HG03460 (cell line): ENCODE data around the gene NPHP3.

ENCODE experiments used
- ATAC-seq: cut with Tn5 transposase; IDR thresholded peaks from one replicate; pipeline ENCODE4 v1.9.1; 2021; ENCODE audit not compliant: unreplicated experiment

NPHP3 gene

GRCh38 chr3:132703733-132704132 is 18.5 kb downstream of the NPHP3 start:
- ATAC-seq = no peak

GRCh38 chr3:132695422-132695821 is 26.8 kb downstream of the NPHP3 start:
- ATAC-seq = no peak

GRCh38 chr3:132694991-132695390 is 27.2 kb downstream of the NPHP3 start:
- ATAC-seq = no peak

- no peak for ATAC-seq
These were observed 32.2 kb downstream of the NPHP3 start for GRCh38 chr3:132690040-132690439.

- ATAC-seq = no peak
These were observed 40.0 kb downstream of the NPHP3 start for GRCh38 chr3:132682201-132682600.

GRCh38 chr3:132681421-132681820 is 40.8 kb downstream of the NPHP3 start:
- no peak for ATAC-seq

GRCh38 chr3:132679911-132680310 is 42.3 kb downstream of the NPHP3 start:
- no peak for ATAC-seq

GRCh38 chr3:132675408-132675807 is 46.8 kb downstream of the NPHP3 start:
- no peak for ATAC-seq

GRCh38 chr3:132669256-132669777 is 52.9 kb downstream of the NPHP3 start:
- no peak for ATAC-seq

- no peak for ATAC-seq
These were observed 56.9 kb downstream of the NPHP3 start for GRCh38 chr3:132665230-132665745.

GRCh38 chr3:132662212-132662611 is 60.0 kb downstream of the NPHP3 start:
- no peak for ATAC-seq

GRCh38 chr3:132661101-132661500 is 61.1 kb downstream of the NPHP3 start:
- no peak for ATAC-seq

GRCh38 chr3:132660811-132661070 is 61.5 kb downstream of the NPHP3 start:
- peak; percentile 6 for ATAC-seq

GRCh38 chr3:132660052-132660810 is 62.0 kb downstream of the NPHP3 start, which contains the start of gene UBA5:
Gene UBA5, plus strand, starts transcription at chr3:132660329. Its CDS starts 209 bp downstream, at chr3:132660538.
- peak; percentile 72 for ATAC-seq

GRCh38 chr3:132659365-132660051 is 62.7 kb downstream of the NPHP3 start, which contains the start of gene ACAD11:
Gene ACAD11, minus strand, starts transcription at chr3:132659809. Its CDS starts 58 bp downstream, at chr3:132659751.
- peak; percentile 50 for ATAC-seq

- ATAC-seq = no peak
These were observed 63.2 kb downstream of the NPHP3 start for GRCh38 chr3:132659000-132659364.

- no peak for ATAC-seq
These were observed 64.1 kb downstream of the NPHP3 start for GRCh38 chr3:132657869-132658747.

GRCh38 chr3:132655471-132655870 is 66.7 kb downstream of the NPHP3 start:
- ATAC-seq = no peak

- no peak for ATAC-seq
These were observed 67.5 kb downstream of the NPHP3 start for GRCh38 chr3:132654721-132655120.

GRCh38 chr3:132654190-132654589 is 68.0 kb downstream of the NPHP3 start:
- no peak for ATAC-seq

- ATAC-seq = no peak
These were observed 69.5 kb downstream of the NPHP3 start for GRCh38 chr3:132652640-132653270.
